Pancreas (tissue), 10 donors: ENCODE data around the gene PPY. TPM values are rescaled to one million over a fixed set of nuclear protein-coding genes. Genes with fewer than 3 reads are reported as not detected.

ENCODE experiments used
- ATAC-seq, 4 donors: fragments of 200-7000 bp; cut with Tn5 transposase; one replicate each; pipeline versions ENCODE4 v1.8.0 to v1.9.1; 2020; ENCODE audit warnings: mild to moderate bottlenecking in 4 of 4, moderate library complexity in 4 of 4
- DNase-seq, 6 donors: peaks; one replicate each; pipeline ENCODE4 v3.0.0-alpha.2; 2020
- FAIRE-seq: peaks from 2 replicates; lab custom pipeline; 2012; peaks lifted over from hg19 to GRCh38; lab: Jason Lieb, UNC
- H3K27ac ChIP-seq, 4 donors: fragments of 200-600 bp; sonication (generic); 1 replicate in 3 of 4; 2 replicates in 1 of 4; pipeline versions ENCODE4 v1.5.0 to v1.8.0; 2020
- H3K27me3 ChIP-seq, 4 donors: fragments of 200-600 bp; one replicate each; pipeline ENCODE4 v1.8.0; 2021
- H3K36me3 ChIP-seq, 3 donors: fragments of 200-600 bp; sonication (generic) in 1 of 3; one replicate each; pipeline versions ENCODE4 v1.5.0 to v1.8.0; 2020 to 2021
- H3K4me1 ChIP-seq, 3 donors: fragments of 200-600 bp; one replicate each; pipeline ENCODE4 v1.8.0; 2021
- H3K4me3 ChIP-seq, 4 donors: fragments of 200-600 bp; sonication (generic) in 2 of 4; one replicate each; pipeline versions ENCODE4 v1.5.0 to v1.8.0; 2020 to 2021
- H3K9me3 ChIP-seq, 4 donors: fragments of 200-600 bp; one replicate each; pipeline ENCODE4 v1.8.0; 2021
- WGBS, 2 donors: extraction: QIAGEN DNeasy Blood & Tissue Kit; methylation state at CpG; one replicate each; pipeline ENCODE4 v1.1.7; 2013; 5-methylcytosine and 5-hydroxymethylcytosine counted together
- intact Hi-C, 3 donors: fragments of 100-400 bp; cut with DNase I; formaldehyde crosslinking; loops; one replicate each; pipeline versions ENCODE4 v1.11.1 to v1.14.2; 2022
- polyA plus RNA-seq, 2 donors: library from polyadenylated mRNA; stranded (reverse); fragments of 200-250 nt; gene quantifications; one replicate each; pipeline ENCODE4 v1.2.3, GENCODE V29; 2013
- total RNA-seq, 6 donors: library from RNA; stranded (reverse); fragmentation: NEBNext Ultra II Directional in 4 of 6; extraction: Animal tissue kit (Norgen Biotek cat#: 25700) in 4 of 6; gene quantifications; one replicate each; pipeline versions ENCODE4 v1.2.1 to v1.2.4, GENCODE V29; 2021 to 2023
- TF ChIP-seq, protein P1 (sequence below), 4 donors: fragments of 200-600 bp; sonication (generic) in 3 of 4; IDR thresholded peaks; one replicate each; pipeline versions ENCODE4 v1.5.0 to v1.8.0; 2021; ENCODE audit warnings: antibody characterized with exemption in 4 of 4
- donor health status: healthy with polysubstance abuse.
- donor health status: DM: no; HTN: no; CAD: no; lungs with moderate emphysema.
- donor health status: DM: no; HTN: no; CAD: no.
- donor health status: control.
- donor health status: control.
- donor health status: Bipolar disorder and iron deficiency.
- donor health status: DM: yes; HTN: yes; CAD: no.
- donor health status: DM: no; HTN: no; CAD: no.
- donor health status: DM: no; HTN: no; CAD: no.
- donor health status: DM: yes; HTN: yes; CAD: no.

Gene PPY
- total and polyA plus RNA-seq, 8 donors, result 7.2 to 392 (median 35.7) TPM

DNA sequence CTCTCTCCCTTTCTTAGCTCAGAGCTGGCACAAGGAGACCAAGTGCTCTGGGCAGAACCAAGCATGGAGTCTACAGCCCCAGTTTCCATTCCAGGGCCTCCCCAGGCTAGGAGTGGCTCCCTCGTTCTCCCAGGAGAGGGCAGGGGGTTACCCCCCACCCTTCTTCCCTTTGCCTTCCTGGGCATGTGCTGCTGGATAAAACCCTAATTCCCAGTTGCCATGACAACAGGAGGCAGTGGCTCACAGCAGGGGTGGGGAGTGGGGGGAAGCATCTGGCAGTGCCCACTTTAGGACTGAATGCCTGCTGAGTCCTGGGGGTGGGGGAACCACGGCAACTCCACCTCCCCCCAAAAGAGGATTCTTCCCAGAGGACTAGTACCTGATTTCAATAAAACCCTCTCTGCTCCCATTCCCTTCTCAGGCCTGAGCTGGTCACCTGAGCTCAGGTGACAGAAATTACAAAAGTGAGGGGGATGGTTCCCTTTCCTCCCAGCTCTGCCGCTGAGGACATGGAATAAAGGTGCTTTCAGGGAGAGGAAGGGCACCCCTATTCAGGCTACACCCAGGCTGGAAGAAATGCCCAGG, 36.8 kb downstream of the PPY start:
- H3K4me1 ChIP-seq, result peaks cover 0 to 7% (median 0%) of the 10 kb centered on the region in 3 donors
- H3K9me3 ChIP-seq, result no peaks in the 10 kb centered on the region
- DNase-seq (no peak), FAIRE-seq (no peak), ATAC-seq (no peak)
- intact Hi-C loops, result no loop called here
- H3K36me3 ChIP-seq, result no peaks in the 10 kb centered on the region
- no peak overlapping the region for H3K4me3 ChIP-seq
- no peaks in the 10 kb centered on the region for H3K27me3 ChIP-seq
- no peak overlapping the region for H3K27ac ChIP-seq
- 34 to 48% methylated on average over 3 of the region's 3 CpGs for WGBS, 2 donors
- TF ChIP-seq, protein P1, sequence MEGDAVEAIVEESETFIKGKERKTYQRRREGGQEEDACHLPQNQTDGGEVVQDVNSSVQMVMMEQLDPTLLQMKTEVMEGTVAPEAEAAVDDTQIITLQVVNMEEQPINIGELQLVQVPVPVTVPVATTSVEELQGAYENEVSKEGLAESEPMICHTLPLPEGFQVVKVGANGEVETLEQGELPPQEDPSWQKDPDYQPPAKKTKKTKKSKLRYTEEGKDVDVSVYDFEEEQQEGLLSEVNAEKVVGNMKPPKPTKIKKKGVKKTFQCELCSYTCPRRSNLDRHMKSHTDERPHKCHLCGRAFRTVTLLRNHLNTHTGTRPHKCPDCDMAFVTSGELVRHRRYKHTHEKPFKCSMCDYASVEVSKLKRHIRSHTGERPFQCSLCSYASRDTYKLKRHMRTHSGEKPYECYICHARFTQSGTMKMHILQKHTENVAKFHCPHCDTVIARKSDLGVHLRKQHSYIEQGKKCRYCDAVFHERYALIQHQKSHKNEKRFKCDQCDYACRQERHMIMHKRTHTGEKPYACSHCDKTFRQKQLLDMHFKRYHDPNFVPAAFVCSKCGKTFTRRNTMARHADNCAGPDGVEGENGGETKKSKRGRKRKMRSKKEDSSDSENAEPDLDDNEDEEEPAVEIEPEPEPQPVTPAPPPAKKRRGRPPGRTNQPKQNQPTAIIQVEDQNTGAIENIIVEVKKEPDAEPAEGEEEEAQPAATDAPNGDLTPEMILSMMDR (IDR thresholded peaks at IDR 0.05), result no peak

DNA sequence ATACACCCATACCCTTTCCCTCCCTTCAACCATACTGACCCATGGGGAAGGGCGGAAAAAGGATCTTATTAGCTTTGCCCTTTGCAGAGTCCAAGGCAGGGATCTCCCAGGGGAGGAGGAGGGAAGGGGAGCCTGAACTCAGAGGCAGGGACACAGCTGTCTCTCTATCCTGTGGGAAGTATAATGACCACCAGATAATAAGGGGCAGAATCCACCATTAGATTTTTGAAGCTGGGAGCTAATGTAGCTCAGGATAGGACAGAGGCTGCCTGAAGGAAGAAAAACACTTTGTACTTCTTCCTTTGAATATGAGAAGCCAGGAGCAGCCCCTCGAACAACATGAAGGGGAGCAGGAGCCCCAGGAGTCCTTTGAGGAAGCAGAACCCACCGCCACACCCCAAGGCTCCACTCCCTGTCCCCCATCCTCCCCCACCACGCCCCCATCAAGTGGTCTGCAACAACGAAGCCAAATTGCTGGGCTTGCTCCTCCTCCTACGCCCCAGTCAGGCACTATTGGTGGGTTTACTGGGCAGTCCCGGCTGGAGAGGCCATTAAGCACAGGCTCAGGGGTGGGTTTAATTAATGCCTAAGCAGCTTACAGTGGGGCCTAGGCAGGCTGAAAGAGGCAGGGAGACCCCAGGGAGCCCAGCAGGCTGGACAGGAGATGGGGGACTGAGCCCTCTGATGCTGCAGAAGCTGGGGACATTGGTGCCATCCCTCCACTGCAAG, 40.3 kb downstream of the PPY start:
- H3K36me3 ChIP-seq, result no peaks in the 10 kb centered on the region
- H3K27ac ChIP-seq, result no peak overlapping the region
- TF ChIP-seq, protein P1 (IDR thresholded peaks at IDR 0.05), result no peak
- 67 to 69% methylated on average over 7 of the region's 7 CpGs for WGBS, 2 donors
- no peak for ATAC-seq
- no peak overlapping the region for H3K4me3 ChIP-seq
- no peak for DNase-seq
- H3K27me3 ChIP-seq, result no peaks in the 10 kb centered on the region
- no peaks in the 10 kb centered on the region for H3K9me3 ChIP-seq
- FAIRE-seq, result no peak
- intact Hi-C loops, result no loop called here
- peaks cover 0 to 7% (median 0%) of the 10 kb centered on the region in 3 donors for H3K4me1 ChIP-seq

DNA sequence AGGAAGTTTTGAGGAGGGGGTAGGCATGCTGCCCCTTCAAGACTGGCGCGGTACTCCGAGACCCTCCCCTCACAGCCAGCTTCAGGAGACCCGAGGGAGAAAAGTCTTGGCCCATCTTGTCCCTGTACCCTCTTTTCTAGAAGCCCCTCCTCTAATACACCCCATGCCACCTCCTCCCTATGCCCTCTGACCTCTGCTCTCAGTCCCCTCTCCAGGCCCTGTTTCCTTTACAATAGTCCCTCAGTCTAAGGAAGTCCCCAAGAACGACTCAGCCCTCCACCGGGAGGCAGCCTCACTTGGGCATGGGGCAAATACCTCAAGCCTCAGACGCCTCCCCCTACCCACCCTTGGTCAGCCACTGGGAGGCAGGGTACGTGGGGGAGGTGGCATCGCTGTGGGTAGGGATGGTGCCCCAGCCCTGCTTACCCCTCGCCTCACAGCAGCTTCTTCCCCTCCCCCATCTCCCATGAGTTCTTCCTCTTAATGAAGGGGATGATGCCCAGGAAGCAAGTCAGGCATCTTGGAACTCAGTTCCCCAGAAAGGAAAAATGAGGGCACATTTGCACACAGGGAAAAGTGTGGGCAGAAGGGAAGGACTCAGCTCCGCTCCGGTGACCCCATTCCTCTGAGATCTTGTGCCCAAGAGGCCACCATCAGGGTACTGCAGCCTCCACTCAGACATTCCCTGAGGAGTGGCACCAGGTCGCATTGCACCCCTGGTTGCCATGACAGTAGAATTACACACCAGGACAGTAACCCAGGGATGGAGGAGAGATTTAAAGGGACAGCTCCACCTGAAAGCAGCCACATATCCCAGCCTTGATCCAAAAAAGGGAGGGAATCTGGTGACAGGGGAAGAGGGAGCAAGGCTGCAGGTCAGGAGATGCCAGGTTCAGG, 41.2 kb downstream of the PPY start:
- DNase-seq, result peak in 1 of 6 donors; percentile 18
- TF ChIP-seq, protein P1 (IDR thresholded peaks at IDR 0.05), result no peak
- WGBS, 2 donors, result 38 to 43% methylated on average over 10 to 13 of the region's 13 CpGs
- intact Hi-C loops, result no loop called here
- H3K4me1 ChIP-seq, result peaks cover 0 to 4% (median 0%) of the 10 kb centered on the region in 3 donors
- H3K9me3 ChIP-seq, result no peaks in the 10 kb centered on the region
- peak overlapping the region; percentile 9 to 52 (median 34) for H3K4me3 ChIP-seq
- no peaks in the 10 kb centered on the region for H3K27me3 ChIP-seq
- FAIRE-seq, result no peak
- H3K36me3 ChIP-seq, result no peaks in the 10 kb centered on the region
- H3K27ac ChIP-seq, result no peak overlapping the region
- ATAC-seq, result peak in 3 of 4 donors; percentile 4 to 22 (median 7)

DNA sequence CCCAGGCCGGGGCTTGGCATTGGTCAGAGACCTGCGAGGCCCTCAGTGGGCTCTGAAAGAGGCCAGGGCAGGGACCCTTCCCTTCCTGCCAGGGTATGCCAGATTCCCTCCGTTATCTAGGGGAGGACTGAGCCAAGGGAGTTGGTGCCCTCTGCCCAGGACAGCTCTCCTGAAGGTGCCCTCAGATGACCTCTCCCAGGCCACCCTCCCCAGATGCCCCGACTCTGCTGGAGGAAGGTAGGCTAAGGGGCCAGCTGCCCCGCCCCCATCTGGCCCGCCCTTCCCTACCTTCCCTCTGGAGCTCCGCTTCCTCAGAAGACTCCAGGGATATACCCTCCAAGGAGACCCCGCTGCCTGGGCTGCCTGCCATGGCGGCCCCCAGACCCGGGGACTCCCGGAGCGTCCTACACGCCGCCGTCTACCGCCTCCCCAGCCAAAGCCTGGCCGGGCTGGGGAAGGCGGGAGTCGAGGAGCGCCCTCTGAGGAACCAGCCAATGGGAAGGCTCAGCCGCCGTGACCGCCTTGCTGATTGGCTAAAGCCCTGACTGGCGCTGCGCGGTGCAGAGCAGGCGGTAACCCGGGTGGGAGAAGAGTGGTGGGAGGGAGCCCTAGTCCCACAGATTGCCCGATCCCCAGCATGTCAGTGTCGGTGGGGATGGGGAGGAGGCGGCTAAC, 42.0 kb downstream of the PPY start:
- peak overlapping the region; percentile 9 to 52 (median 34) for H3K4me3 ChIP-seq
- no peak overlapping the region for H3K27ac ChIP-seq
- peak; percentile 98 to 100 (median 100) for ATAC-seq
- no peaks in the 10 kb centered on the region for H3K27me3 ChIP-seq
- no peaks in the 10 kb centered on the region for H3K36me3 ChIP-seq
- TF ChIP-seq, protein P1 (IDR thresholded peaks at IDR 0.05), result no peak
- intact Hi-C loops, result no loop called here
- 3% methylated on average over 29 to 31 of the region's 31 CpGs for WGBS, 2 donors
- FAIRE-seq, result no peak
- no peaks in the 10 kb centered on the region for H3K4me1 ChIP-seq
- peak; percentile 76 to 93 (median 85) for DNase-seq
- H3K9me3 ChIP-seq, result no peaks in the 10 kb centered on the region
